Left cardiac atrium (tissue), 4 donors: ENCODE measurements around the gene PLSCR1. TPM values are rescaled to one million over a fixed set of nuclear protein-coding genes. Genes with fewer than 3 reads are reported as not detected.

Experiments used
- ATAC-seq, 2 donors: fragments of 200-7000 bp; cut with Tn5 transposase; one replicate each; pipeline ENCODE4 v1.9.1; 2020; ENCODE audit warnings: mild to moderate bottlenecking in 2 of 2, moderate library complexity in 2 of 2
- DNase-seq: peaks from one replicate; pipeline ENCODE4 v3.0.0-alpha.2; 2020
- intact Hi-C, 2 donors: fragments of 100-400 bp; cut with DNase I; formaldehyde crosslinking; loops; one replicate each; pipeline versions ENCODE4 v1.14.1 to v1.15.1; 2022 to 2023
- total RNA-seq, 2 donors: library from RNA; stranded (reverse); fragmentation: NEBNext Ultra II Directional; extraction: Animal tissue kit (Norgen Biotek cat#: 25700); gene quantifications; one replicate each; pipeline ENCODE4 v1.2.1, GENCODE V29; 2021
- donor health status: DM: no; HTN: yes; CAD: no.
- donor health status: DM: no; HTN: yes; CAD: no; lungs with severe emphysema.
- donor health status: DM: yes; HTN: yes; CAD: no.
- donor health status: Dilated cardiomyopathy.

The PLSCR1 gene
- total RNA-seq, 2 donors from 2014 or later = 47.2 to 99.7 TPM

DNA sequence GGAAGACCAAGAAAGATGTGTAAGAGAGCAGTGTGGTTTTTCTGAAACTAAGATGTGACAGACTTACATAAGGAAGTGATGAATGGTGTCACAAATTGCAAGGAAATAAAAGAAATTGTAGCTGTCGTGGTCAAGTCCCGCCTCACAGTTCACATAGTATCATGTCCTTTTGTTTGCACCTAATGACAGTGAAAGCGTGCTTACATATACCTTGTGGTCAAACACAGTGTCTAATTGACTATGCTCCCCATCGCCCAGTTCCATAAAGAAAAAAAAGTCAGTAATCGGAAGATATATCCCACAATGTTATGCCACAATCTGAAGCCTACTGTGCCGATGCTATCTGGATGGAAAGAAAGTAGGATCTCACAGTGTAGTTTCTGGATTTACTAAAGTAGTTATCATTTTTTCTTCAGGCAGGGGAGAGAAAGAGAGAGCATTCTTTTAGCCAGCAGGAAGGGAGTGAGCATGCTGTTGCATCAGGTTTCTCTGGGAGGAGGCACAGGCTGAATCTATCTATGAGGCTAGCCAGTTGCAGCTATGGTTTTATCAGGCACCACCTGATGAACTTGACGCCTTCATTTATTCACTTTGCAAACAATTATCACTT is 9.8 kb upstream of the PLSCR1 start:
- DNase-seq (no peak), ATAC-seq (no peak)
- intact Hi-C loops = no loop called here

DNA sequence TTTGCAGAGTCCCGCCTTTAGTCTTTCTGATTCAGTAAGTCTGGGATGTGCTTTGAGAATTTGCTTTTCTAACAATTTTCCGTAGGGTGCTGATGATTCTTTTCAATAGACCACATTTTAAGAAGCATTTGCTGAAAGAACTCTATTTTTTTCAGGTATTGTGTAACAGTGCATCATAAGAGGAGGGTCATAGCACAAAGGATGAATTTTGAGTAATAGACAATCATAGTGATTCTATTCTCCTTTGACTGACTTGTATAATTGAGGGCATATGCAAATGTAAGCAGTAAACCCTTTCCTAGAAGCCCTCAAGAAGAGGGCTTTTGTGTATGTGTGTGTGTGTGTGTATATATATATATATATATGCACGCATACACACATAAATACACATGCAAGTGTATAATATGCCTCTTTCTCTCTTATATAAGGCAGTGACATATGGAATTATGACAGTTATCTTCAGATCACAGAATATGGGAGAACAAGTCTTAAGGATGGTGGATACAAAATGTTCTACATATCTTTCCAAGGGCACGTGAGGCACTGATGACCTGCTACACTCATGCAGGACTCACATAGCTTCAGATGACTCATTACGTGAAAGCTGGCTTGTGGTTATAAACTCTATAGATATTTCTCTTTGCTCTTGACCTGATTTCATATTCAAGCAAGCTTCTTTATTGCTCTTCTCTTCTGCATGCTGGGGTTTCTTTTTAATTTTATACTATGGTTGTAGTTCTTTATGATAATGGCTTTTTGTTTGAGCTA is 6.5 kb upstream of the PLSCR1 start:
- intact Hi-C loops = no loop called here

DNA sequence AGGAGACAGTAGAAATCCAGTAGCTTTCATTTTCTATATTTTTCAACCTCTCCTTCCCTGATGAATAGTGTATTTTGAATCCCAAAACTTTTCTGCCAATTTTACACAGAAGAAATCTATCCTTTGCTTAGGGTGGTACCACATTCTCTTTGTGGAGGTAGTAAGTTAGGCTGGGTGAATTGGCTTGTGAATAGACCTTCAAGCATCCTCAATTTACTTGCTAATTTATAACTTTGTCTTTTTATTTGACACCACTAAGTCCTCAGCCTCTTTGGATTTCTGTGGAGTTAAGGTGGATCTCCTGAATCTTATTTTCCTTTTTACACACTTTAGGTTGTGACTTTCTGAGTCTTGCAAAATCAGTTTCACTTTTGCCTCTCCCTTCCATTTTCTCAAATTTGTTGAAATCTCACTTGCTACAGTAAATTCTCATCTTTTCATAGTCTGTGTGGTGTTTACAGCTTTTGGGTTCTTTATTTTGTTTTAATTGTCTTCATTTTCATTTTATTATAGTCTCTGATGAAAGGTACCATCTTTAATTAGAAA is 5.7 kb upstream of the PLSCR1 start:
- ATAC-seq (no peak), DNase-seq (no peak)
- intact Hi-C loops = no loop called here

More for the DNA sequence above, 6.5 kb upstream of the PLSCR1 start:
- DNase-seq (no peak), ATAC-seq (no peak)

DNA sequence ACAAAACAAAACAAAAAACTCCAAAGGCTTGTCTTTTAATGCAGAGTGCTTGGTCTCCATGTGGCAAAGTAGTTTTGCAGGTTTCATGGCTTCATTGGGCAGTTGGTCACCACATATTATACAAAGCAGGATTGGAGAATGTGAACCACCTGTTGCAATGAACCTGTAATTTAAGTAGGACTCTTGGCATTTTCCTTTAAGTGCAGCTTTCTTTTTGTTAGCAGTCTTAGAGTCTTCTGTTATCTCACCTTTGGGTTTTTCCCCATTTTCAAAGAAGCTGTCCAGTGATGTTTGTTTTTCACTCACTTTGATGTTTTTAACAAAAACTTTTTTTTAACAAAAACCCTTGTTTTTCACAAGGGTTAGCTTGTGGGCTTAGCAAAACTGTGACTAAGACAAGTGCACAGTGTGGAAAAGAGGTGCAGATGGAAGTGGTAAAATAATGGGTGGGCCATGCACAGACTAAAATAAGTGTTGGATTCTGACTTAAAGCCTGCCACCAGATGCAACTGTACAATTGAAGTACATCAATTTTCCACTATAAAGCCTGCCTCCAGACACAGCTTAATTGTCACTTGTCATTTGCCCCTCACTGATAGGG is 2.9 kb upstream of the PLSCR1 start:
- DNase-seq (no peak), ATAC-seq (no peak)
- intact Hi-C loops = no loop called here

DNA sequence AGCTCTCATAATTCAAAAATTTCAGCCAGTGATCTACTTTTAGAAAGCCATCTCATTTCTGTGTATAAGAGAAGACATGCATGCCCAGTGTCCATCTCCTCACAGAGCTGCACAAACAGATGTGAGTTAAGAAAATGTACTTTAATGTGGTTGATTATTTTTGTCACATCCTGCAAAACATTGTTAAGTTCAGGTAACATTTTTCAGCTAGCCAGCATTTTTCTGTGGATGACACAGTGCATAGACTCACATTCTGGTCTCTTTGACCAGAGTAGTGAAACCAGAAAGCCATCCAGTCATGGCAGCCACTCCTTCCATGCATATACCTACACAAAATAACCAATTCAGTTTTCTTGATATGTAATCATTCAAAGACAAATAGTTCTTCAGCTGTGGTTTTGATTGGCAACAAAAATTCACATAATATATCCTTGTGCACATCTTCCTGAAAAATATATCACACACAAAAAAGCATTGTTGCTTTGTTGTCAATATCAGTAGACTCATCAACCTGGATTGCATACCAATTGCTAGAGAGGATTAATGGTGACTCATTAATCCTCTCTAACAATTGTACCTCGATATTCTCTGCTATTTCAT is 2.1 kb upstream of the PLSCR1 start:
- DNase-seq (no peak), ATAC-seq (no peak)
- intact Hi-C loops = no loop called here

DNA sequence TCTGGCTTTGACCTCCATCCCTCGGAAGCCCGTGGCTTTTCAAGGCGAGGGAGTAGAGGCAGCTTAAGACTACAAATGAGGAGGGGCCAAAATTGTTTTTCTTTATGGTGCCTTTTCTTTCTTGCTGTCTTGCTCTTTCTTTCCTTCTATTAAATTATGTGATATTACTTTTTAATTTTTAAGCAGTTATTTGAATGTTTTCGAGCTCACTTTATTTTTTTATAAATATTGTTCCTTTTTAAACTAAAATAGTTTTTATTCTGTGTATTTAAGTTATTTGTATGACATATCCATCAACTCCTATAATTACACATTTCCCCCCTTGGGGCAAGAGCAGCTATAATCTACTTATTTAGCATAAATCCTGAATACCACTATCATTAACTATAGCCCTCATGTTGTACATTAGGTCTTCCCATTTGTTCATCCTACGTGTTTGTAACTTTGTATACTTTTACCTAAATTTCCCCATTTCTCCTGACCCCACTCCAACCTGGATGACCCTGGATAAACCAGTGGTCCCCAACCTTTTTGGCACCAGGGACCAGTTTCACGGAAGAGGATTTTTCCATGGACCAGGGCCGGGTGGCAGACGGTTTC is 622 bp upstream of the PLSCR1 start:
- no peak for DNase-seq
- intact Hi-C loops = no loop called here
- no peak for ATAC-seq

DNA sequence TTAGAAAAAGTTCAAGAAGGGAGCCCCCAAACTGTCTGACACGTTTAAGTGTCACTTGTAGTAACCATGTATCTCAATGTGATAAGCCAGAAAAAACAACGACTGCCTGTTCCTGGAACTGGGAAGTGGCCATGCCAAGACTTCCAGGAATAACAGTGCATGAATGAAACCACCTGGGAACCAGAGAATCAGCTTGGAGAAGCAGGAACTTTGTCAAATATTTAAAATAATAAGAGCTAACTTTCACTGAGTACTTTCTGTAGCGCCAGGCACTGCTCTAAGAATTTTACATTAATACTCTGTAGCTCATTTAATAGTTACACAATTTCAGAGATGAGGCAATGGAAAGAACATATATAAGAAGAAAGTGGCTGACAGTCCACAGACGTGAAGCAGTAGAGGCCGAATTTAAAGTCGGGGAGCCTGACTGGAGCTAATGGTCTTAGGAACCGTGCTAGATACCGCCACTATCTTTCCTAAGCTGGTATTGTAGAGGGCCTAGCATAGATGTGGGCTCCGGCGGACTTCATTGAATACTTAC is 876 bp downstream of the PLSCR1 start:
- peak; percentile 24 to 32 for ATAC-seq
- DNase-seq = no peak
- intact Hi-C loops = no loop called here

DNA sequence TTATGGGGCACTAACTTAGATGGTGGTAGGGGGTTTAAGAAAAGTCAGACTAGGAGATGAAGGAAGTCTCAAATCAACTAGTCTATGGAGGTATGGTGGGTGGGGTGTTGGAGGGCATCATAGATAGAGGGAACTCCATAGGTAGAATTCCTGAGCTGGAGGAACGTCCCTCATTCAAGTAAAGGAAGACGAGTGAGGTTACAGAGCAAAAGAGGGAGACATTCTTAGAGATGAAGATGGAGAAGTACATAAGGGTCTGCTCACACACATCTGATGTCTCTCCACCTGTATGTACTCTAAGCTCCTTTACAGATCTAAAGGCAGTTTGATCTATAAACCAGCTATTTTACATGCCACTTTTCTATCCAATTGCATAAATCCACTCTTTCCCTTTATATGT is 1.4 kb downstream of the PLSCR1 start:
- no peak for DNase-seq
- intact Hi-C loops = no loop called here
- ATAC-seq = no peak

DNA sequence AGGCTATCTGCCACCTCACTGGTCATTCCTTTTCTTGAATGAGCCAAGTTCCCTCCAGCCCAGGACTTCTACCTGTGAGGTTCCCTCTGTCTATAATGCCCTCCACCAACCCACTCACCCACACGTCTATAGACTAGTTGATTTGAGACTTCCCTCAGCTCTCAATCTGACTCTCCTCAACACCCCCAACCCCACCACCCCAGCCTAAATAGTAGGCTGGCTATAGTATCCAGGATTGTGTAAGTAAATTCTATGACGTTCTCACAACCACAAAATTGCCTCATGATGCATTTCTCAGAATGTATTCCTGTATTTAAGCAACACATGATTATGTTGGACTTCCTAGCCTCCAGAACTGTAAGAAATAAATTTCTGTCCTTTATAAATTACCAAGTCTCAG is 2.2 kb downstream of the PLSCR1 start:
- DNase-seq (no peak), ATAC-seq (no peak)
- intact Hi-C loops = no loop called here

DNA sequence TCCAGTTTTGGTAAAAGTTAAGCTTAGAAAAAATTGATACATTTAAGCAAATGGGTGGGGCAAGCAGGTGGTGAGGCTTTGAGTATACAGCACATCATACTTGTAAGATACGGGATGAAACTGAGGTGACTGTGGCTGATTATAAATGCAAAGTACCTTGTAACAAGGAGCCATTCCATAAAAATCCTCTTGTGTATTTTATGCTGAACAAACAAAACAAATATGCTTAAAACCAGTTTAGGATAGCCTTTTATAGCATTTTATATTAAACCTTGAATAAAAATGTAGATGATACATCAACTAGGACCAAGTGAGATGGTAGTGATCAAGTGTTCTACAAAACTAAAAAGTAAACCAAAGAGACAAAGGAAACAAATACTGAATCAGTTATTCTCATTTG is 3.4 kb downstream of the PLSCR1 start:
- DNase-seq (no peak), ATAC-seq (no peak)
- intact Hi-C loops = no loop called here

DNA sequence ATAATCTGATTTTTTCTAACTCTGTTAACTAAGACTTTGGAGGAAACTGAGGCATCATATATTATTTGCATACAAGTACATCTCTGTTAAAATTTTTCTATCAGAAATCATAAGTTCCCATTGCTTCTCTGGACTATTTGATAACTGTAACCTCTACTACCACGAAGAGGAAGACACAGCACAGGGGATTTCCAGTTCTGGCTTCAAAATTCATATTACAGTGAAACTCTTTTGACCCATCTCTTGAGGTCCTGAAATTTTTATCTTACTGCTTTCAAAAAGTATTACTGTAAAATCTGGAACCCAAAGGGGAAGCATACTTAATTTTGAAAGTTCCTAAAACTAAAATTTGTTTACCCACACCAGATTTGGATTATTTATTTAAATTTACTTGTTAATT is 4.2 kb downstream of the PLSCR1 start:
- DNase-seq (no peak), ATAC-seq (no peak)
- intact Hi-C loops = no loop called here

DNA sequence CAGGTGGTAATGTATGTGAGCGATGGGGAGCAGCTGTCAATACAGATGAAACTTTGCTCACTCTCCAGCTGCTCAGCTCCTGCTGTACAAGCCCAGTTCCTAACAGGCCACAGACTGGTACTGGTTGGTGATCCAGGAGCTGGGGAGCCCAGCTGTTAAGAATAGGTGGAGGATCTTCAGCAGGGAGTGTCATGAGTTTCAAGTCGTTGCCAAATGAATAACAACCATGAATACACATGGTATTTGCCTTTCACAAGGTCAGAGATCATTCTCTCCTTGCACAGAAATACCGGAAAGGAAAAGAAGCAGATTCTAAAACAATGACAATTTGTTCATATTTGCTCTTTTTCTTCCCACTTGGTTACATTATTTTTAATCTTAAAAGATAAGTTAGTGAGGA is 5.1 kb downstream of the PLSCR1 start:
- ATAC-seq = no peak
- no peak for DNase-seq
- intact Hi-C loops = no loop called here

DNA sequence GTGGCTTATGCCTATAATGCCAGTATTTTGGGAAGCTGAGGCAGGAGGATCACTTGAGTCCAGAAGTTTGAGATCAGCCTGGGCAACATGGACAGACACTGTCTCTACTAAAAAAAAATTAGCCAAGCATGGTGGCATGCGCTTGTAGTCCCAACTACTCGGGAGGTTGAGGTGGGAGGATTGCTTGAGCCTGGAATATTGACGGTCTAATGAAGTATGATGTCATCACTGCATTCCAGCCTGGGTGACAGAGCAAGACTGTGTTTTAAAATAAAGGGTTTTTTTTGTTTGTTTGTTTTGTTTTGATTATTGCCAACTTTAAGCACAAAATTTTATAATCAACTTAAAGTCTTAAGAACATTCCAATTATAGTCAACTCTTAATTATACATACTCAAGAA is 6.8 kb downstream of the PLSCR1 start:
- DNase-seq (no peak), ATAC-seq (no peak)
- intact Hi-C loops = no loop called here

DNA sequence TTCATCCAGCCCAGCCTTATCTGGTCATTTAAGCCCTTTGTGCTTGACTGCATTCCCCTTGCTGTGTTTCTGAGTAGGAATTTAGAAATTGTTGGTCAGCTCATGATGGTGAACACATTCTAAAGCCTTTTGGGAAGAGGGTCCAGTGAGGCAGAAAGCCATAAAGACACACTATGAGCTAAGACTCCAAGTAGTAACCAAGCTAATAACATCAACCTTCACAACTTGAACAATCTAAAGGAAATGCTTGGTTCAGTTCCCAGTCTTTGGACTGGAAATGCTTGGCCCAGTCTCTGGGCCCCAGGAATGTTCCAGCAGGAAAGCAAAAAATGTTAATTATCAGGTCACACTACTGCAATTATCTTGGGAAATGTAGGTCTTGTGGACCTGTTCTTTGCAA is 7.7 kb downstream of the PLSCR1 start:
- intact Hi-C loops = no loop called here
- DNase-seq (no peak), ATAC-seq (peak; percentile 44 to 73)

DNA sequence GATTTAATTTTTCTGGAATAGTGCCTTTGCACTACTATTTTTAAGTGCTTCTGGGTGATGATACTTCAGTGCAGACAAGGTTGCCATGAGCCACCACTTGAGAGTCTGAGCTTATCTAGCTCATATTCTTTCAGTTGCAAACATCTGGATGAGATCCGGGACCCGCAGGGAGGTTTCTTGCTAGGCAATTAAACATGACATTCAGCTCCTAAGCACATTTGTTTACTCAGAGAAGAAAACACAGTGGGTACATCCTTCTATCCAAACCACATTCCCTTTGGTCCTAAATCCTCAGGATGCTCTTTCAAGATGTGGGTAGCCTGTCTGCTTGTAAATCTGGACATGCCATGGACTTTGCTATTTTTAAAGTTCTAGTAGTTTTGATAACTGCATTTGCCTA is 12.0 kb downstream of the PLSCR1 start:
- ATAC-seq (no peak), DNase-seq (no peak)
- intact Hi-C loops = no loop called here

DNA sequence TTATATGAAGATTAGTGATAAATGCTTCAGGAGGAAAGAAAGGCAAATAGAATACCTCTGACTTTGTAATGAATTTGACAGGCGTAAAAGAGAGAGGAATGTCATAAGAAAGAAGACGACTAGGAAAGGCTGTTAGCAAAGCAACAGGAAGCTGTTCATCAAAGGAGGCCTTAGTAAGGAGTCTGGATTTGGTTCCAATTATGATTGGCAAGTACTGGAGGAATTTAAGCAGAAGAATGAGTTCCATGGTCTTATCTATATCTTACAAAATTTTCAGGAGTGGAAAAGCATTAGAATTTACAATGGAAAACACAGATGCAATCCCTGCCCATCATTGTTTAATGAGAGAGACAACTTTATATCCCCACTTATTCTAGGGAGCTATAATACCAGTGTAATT is 13.8 kb downstream of the PLSCR1 start:
- no peak for ATAC-seq
- intact Hi-C loops = no loop called here
- no peak for DNase-seq

DNA sequence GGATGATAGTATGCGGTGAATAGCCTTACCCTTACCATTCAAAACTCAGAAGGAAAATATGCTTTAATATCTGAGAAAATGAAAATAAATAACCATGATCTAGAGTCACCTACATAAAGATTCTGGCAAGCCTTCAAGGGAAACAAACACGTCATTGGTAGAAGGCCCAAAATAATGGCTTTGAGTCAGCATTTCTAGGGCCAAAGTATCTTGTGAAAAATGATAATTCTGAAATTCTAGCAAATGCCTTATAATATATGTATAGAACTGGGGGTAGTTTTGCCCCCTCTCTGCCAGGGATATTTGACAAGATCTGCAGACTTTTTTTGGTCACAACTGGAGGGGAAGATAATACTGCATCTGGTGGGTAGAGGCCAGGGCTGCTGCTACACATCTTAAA is 15.4 kb downstream of the PLSCR1 start:
- intact Hi-C loops = no loop called here
- no peak for ATAC-seq
- DNase-seq = no peak

DNA sequence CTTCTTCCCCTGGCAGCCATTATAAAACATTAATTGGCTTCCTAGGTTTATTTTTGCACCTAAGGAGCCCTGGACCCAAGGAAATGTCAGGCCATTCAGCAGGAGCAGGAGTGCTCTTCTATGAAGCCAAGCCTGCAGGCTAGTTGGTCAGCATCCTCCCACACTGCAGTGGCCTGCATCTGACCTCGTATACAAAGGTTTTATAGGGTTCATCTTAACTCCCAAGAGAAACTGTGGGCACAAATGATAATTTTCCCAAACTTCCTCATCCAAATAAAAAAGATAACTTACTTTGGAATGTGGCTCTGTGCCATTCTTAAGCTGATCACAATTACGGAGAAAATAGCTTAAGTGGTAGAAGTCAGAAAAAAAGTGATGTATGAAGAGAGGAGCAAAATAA is 19.4 kb downstream of the PLSCR1 start:
- intact Hi-C loops = no loop called here
- ATAC-seq (no peak), DNase-seq (no peak)

DNA sequence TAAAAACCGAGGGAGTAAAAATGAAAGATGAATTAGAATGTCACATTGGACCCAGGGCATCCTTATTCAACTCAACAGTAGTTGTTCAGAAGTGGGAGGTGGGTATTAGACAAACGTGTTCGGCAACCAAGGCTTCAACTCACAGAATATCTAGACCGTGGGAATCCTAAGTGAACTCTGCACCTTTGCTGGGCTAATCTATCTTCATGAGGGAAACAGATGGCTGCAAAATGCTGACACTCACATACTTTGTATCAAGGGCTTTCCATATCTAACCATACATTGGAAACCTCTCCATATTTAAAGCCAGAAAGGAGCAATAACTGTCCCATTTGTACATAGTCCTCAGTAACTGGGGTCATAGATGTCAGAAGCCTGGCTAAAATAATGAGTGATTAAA is 20.9 kb downstream of the PLSCR1 start:
- ATAC-seq = no peak

More for the DNA sequence above, 20.9 kb downstream of the PLSCR1 start:
- DNase-seq = no peak
- intact Hi-C loops = no loop called here
